HepG2 (cell line): ENCODE measurements around the gene FPGS. TPM values are rescaled to one million over a fixed set of nuclear protein-coding genes. Genes with fewer than 3 reads are reported as not detected.

Source experiments
- ADNP ChIP-seq: sonication (generic); formaldehyde crosslinking; IDR thresholded peaks from 2 replicates; pipeline ENCODE4 v1.4.0; 2020; ENCODE audit warnings: missing genetic modification reagents
- ATF1 ChIP-seq: IDR thresholded peaks from 2 replicates; pipeline ENCODE4 v1.6.1; 2016; ENCODE audit warnings: mild to moderate bottlenecking, control low read depth
- CEBPG ChIP-seq: IDR thresholded peaks from 2 replicates; pipeline ENCODE4 v1.6.1; 2016
- FIP1L1 ChIP-seq: fragments of 200-400 bp; formaldehyde crosslinking; IDR thresholded peaks from 2 replicates; pipeline ENCODE4 v1.6.1; 2018; ENCODE audit warnings: low read depth, mild to moderate bottlenecking, low read length, moderate library complexity, borderline replicate concordance; ENCODE audit not compliant: insufficient read depth
- HHEX ChIP-seq: IDR thresholded peaks from 2 replicates; pipeline ENCODE4 v1.6.1; 2016; ENCODE audit warnings: control low read depth
- HIVEP1 ChIP-seq: sonication (generic); formaldehyde crosslinking; IDR thresholded peaks from 2 replicates; pipeline ENCODE4 v1.4.0; 2020; ENCODE audit warnings: mild to moderate bottlenecking, missing genetic modification reagents
- KDM4B ChIP-seq: sonication (generic); formaldehyde crosslinking; IDR thresholded peaks from 2 replicates; pipeline ENCODE4 v1.4.0; 2020; ENCODE audit warnings: missing genetic modification reagents
- KDM5A ChIP-seq: fragments of 200-600 bp; sonication (generic); IDR thresholded peaks from 2 replicates; pipeline ENCODE4 v1.7.0; 2018; ENCODE audit warnings: antibody characterized with exemption, mild to moderate bottlenecking, low read length, borderline replicate concordance
- NBN ChIP-seq: fragments of 450-650 bp; conservative IDR thresholded peaks from 2 replicates; pipeline ENCODE4 v1.6.1; 2017
- NFE2L1 ChIP-seq: sonication (generic); formaldehyde crosslinking; IDR thresholded peaks from 2 replicates; pipeline ENCODE4 v1.4.0; 2020; ENCODE audit warnings: missing genetic modification reagents, mild to moderate bottlenecking, borderline replicate concordance
- NR2F1 ChIP-seq, 2 experiments: fragments of 450-650 bp in 1 of 2; formaldehyde crosslinking in 1 of 2; IDR thresholded peaks; 2 replicates each; pipeline versions ENCODE4 v1.5.0 to v1.6.1; 2016 to 2020; ENCODE audit warnings: mild to moderate bottlenecking in 1 of 2, missing compliant biosample characterization in 1 of 2, missing genetic modification reagents in 1 of 2, moderate library complexity in 1 of 2
- RBM22 ChIP-seq: fragments of 200-400 bp; formaldehyde crosslinking; optimal IDR thresholded peaks from 2 replicates; pipeline ENCODE3; 2017; ENCODE audit warnings: mild to moderate bottlenecking, low read length, moderate library complexity
- SCMH1 ChIP-seq: sonication (generic); formaldehyde crosslinking; IDR thresholded peaks from 2 replicates; pipeline ENCODE4 v1.9.0; 2021; ENCODE audit warnings: missing genetic modification reagents, mild to moderate bottlenecking, borderline replicate concordance
- SIN3A ChIP-seq: IDR thresholded peaks from 2 replicates; pipeline ENCODE4 v1.6.1; 2011; ENCODE audit warnings: low read depth, mild to moderate bottlenecking, control low read depth, low read length, borderline replicate concordance
- SMC3 ChIP-seq: IDR thresholded peaks from 2 replicates; pipeline ENCODE4 v1.6.1; 2011; ENCODE audit warnings: low read length, improper control_type of control experiment
- ZFY ChIP-seq: sonication (generic); formaldehyde crosslinking; IDR thresholded peaks from 2 replicates; pipeline ENCODE4 v1.4.0; 2020; ENCODE audit warnings: missing genetic modification reagents
- ZKSCAN5 ChIP-seq: sonication (generic); formaldehyde crosslinking; IDR thresholded peaks from 2 replicates; pipeline ENCODE4 v1.5.1; 2020; ENCODE audit warnings: mild to moderate bottlenecking, missing genetic modification reagents
- ZKSCAN8 ChIP-seq: IDR thresholded peaks from 2 replicates; pipeline ENCODE4 v1.6.1; 2016; ENCODE audit warnings: borderline replicate concordance, missing genetic modification reagents, missing compliant biosample characterization
- ZNF335 ChIP-seq: sonication (generic); formaldehyde crosslinking; IDR thresholded peaks from 2 replicates; pipeline ENCODE4 v1.4.0; 2020; ENCODE audit warnings: missing genetic modification reagents
- ZNF354B ChIP-seq: sonication (generic); formaldehyde crosslinking; IDR thresholded peaks from 2 replicates; pipeline ENCODE4 v1.8.0; 2022; ENCODE audit warnings: mild to moderate bottlenecking, missing genetic modification reagents
- ZNF451 ChIP-seq: sonication (generic); formaldehyde crosslinking; IDR thresholded peaks from 2 replicates; pipeline ENCODE4 v1.5.0; 2020; ENCODE audit warnings: mild to moderate bottlenecking, missing genetic modification reagents
- ZNF543 ChIP-seq: sonication (generic); formaldehyde crosslinking; IDR thresholded peaks from 2 replicates; pipeline ENCODE4 v1.4.0; 2020; ENCODE audit warnings: mild to moderate bottlenecking, missing genetic modification reagents
- ZNF550 ChIP-seq: sonication (generic); formaldehyde crosslinking; IDR thresholded peaks from 2 replicates; pipeline ENCODE4 v1.4.0; 2020; ENCODE audit warnings: mild to moderate bottlenecking, missing genetic modification reagents, borderline replicate concordance
- ZNF563 ChIP-seq: sonication (generic); formaldehyde crosslinking; IDR thresholded peaks from 2 replicates; pipeline ENCODE4 v1.8.0; 2022; ENCODE audit warnings: mild to moderate bottlenecking, moderate library complexity, missing genetic modification reagents
- ZNF749 ChIP-seq: sonication (generic); formaldehyde crosslinking; IDR thresholded peaks from 2 replicates; pipeline ENCODE4 v1.8.0; 2022; ENCODE audit warnings: mild to moderate bottlenecking, missing genetic modification reagents, moderate library complexity, borderline replicate concordance
- polyA plus RNA-seq, 8 experiments: library from polyadenylated mRNA; depleted of rRNA in 3 of 8; stranded (reverse) in 7 of 8; unstranded in 1 of 8; fragments of >200 nt; fragmentation: Illumina TruSeq in 4 of 8; extraction: Trizol in 4 of 8; gene quantifications; 2 replicates each; pipeline versions ENCODE4 v1.2.1 to v1.2.3, GENCODE V29; 2011 to 2016; ENCODE audit warnings: low read depth in 4 of 8, missing spikeins in 1 of 8, mixed read lengths in 1 of 8; ENCODE audit not compliant: insufficient read depth in 1 of 8
- total RNA-seq, 5 experiments: library from RNA; depleted of rRNA; stranded (reverse); fragments of >200 nt; fragmentation: Illumina TruSeq; extraction: Trizol; gene quantifications; 2 replicates each; pipeline ENCODE4 v1.2.3, GENCODE V29; 2016; ENCODE audit warnings: low read depth in 1 of 5
- TF ChIP-seq, protein P1 (sequence below): sonication (generic); formaldehyde crosslinking; IDR thresholded peaks from 2 replicates; pipeline ENCODE4 v1.5.1; 2020; ENCODE audit warnings: mild to moderate bottlenecking, missing genetic modification reagents, moderate library complexity
- TF ChIP-seq, protein P2 (sequence below): sonication (generic); formaldehyde crosslinking; IDR thresholded peaks from 2 replicates; pipeline ENCODE4 v1.8.0; 2022; ENCODE audit warnings: mild to moderate bottlenecking, missing genetic modification reagents, moderate library complexity

FPGS gene
- total and polyA plus RNA-seq, 2 of the 13 experiments (the other 11 are each of a cell fraction or from before 2014, with no cell fraction given), result 35.6 to 36.8 TPM

DNA sequence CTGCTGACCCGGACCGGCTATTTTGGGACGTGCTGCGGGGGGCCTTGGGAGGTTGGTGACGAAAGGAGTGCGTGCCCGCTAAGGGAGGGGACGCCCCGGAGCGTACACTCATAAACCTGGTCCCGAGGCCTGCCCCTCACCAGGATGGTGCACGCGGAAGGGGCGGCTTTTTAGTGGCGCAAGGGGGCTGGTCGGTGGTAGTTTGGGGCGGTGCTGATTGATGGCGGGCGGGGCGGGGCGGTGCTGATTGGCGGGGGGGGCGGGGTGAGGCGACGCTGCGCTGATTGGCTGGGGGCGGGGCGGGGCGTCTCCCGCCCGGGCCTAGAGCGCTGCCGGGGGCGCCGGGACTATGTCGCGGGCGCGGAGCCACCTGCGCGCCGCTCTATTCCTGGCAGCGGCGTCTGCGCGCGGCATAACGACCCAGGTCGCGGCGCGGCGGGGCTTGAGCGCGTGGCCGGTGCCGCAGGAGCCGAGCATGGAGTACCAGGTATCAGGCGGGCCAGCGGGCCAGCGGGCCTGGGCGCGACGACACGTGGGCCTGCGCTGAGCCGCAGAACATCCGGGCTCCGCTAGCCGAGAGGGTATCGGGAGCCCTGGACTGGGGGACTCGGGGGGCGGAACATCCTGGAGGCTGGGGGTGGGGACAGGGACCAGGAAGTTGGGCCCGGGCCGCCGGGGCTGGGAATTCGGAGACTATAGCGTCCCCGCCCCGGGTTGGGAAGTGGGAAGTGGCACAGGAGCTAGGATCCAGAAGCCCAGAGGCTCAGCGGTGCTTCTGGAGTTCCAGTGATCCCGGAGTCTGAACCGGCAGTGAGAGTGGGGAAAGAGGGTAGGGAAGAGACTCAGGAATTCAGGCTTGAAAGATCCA is at the start of gene FPGS (continued):
- TF ChIP-seq, protein P1, sequence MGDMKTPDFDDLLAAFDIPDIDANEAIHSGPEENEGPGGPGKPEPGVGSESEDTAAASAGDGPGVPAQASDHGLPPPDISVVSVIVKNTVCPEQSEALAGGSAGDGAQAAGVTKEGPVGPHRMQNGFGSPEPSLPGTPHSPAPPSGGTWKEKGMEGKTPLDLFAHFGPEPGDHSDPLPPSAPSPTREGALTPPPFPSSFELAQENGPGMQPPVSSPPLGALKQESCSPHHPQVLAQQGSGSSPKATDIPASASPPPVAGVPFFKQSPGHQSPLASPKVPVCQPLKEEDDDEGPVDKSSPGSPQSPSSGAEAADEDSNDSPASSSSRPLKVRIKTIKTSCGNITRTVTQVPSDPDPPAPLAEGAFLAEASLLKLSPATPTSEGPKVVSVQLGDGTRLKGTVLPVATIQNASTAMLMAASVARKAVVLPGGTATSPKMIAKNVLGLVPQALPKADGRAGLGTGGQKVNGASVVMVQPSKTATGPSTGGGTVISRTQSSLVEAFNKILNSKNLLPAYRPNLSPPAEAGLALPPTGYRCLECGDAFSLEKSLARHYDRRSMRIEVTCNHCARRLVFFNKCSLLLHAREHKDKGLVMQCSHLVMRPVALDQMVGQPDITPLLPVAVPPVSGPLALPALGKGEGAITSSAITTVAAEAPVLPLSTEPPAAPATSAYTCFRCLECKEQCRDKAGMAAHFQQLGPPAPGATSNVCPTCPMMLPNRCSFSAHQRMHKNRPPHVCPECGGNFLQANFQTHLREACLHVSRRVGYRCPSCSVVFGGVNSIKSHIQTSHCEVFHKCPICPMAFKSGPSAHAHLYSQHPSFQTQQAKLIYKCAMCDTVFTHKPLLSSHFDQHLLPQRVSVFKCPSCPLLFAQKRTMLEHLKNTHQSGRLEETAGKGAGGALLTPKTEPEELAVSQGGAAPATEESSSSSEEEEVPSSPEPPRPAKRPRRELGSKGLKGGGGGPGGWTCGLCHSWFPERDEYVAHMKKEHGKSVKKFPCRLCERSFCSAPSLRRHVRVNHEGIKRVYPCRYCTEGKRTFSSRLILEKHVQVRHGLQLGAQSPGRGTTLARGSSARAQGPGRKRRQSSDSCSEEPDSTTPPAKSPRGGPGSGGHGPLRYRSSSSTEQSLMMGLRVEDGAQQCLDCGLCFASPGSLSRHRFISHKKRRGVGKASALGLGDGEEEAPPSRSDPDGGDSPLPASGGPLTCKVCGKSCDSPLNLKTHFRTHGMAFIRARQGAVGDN (CRISPR knock-in tag), result peak; percentile 97
- TF ChIP-seq HIVEP1 (no peak; the same call in 1 of the 2 replicates), ZKSCAN8 (no peak), ADNP (CRISPR knock-in tag) (no peak), ZNF563 (CRISPR knock-in tag) (peak; percentile 48; the same call in 1 of the 2 replicates), KDM4B (CRISPR knock-in tag) (no peak), ZNF550 (CRISPR knock-in tag) (no peak), SMC3 (no peak), SIN3A (no peak), ZNF543 (CRISPR knock-in tag) (peak; percentile 42; the same call in 1 of the 2 replicates), ZNF335 (CRISPR knock-in tag) (no peak), CEBPG (CRISPR knock-in tag) (no peak), ZNF749 (peak; percentile 94), FIP1L1 (no peak), ATF1 (no peak), ZFY (CRISPR knock-in tag) (peak; percentile 98), ZKSCAN5 (CRISPR knock-in tag) (no peak), NBN (no peak), SCMH1 (CRISPR knock-in tag) (no peak), RBM22 (no peak), ZNF354B (CRISPR knock-in tag) (no peak), NFE2L1 (no peak), ZNF451 (no peak), NR2F1 (CRISPR knock-in tag; IDR thresholded peaks at IDR 0.05) (peak in 1 of 2 experiments; percentile 28; a peak in 1 of 4 replicates), HHEX (no peak), KDM5A (peak; percentile 62)
- TF ChIP-seq, protein P2, sequence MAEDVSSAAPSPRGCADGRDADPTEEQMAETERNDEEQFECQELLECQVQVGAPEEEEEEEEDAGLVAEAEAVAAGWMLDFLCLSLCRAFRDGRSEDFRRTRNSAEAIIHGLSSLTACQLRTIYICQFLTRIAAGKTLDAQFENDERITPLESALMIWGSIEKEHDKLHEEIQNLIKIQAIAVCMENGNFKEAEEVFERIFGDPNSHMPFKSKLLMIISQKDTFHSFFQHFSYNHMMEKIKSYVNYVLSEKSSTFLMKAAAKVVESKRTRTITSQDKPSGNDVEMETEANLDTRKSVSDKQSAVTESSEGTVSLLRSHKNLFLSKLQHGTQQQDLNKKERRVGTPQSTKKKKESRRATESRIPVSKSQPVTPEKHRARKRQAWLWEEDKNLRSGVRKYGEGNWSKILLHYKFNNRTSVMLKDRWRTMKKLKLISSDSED (CRISPR knock-in tag), result 0 out of 2 replicates have a peak, but pooled peaks have one; percentile 41
